ENCODE data around the gene FAM229B.

Gene FAM229B

GRCh38 chr6:112123982-112124381 is 36.6 kb downstream of the FAM229B start:
- H3K4me3 ChIP-seq (ENCODE audit: low read depth, low read length), result no peak overlapping the region
- no peak for DNase-seq (ENCODE audit: low read depth)
- in situ Hi-C loops (cut with HindIII; ENCODE audit: low sequenced_read_pairs), result no loop called here
- no peak for TF ChIP-seq CTCF (IDR thresholded peaks at IDR 0.05; ENCODE audit: low read depth, low read length, missing control alignments)

- DNase-seq (ENCODE audit: low read depth), result no peak
- no peak overlapping the region for H3K4me3 ChIP-seq (ENCODE audit: low read depth, low read length)
- no peak for TF ChIP-seq CTCF (IDR thresholded peaks at IDR 0.05; ENCODE audit: low read depth, low read length, missing control alignments)
- in situ Hi-C loops (cut with HindIII; ENCODE audit: low sequenced_read_pairs), result no loop called here
Observed at GRCh38 chr6:112128208-112128607, 40.8 kb downstream of the FAM229B start.

- in situ Hi-C loops (cut with HindIII; ENCODE audit: low sequenced_read_pairs), result no loop called here
- H3K4me3 ChIP-seq (ENCODE audit: low read depth, low read length), result no peak overlapping the region
- DNase-seq (ENCODE audit: low read depth), result no peak
- no peak for TF ChIP-seq CTCF (IDR thresholded peaks at IDR 0.05; ENCODE audit: low read depth, low read length, missing control alignments)
Observed at GRCh38 chr6:112130878-112131277, 43.5 kb downstream of the FAM229B start.

GRCh38 chr6:112139052-112139451 is 51.7 kb downstream of the FAM229B start:
- TF ChIP-seq CTCF (IDR thresholded peaks at IDR 0.05; ENCODE audit: low read depth, low read length, missing control alignments), result no peak
- H3K4me3 ChIP-seq (ENCODE audit: low read depth, low read length), result no peak overlapping the region
- DNase-seq (ENCODE audit: low read depth), result no peak
- in situ Hi-C loops (cut with HindIII; ENCODE audit: low sequenced_read_pairs), result no loop called here

GRCh38 chr6:112141707-112142106 is 54.3 kb downstream of the FAM229B start:
- H3K4me3 ChIP-seq (ENCODE audit: low read depth, low read length), result no peak overlapping the region
- DNase-seq (ENCODE audit: low read depth), result no peak
- TF ChIP-seq CTCF (IDR thresholded peaks at IDR 0.05; ENCODE audit: low read depth, low read length, missing control alignments), result no peak
- in situ Hi-C loops (cut with HindIII; ENCODE audit: low sequenced_read_pairs), result no loop called here

- in situ Hi-C loops (cut with HindIII; ENCODE audit: low sequenced_read_pairs), result no loop called here
- no peak for DNase-seq (ENCODE audit: low read depth)
- no peak overlapping the region for H3K4me3 ChIP-seq (ENCODE audit: low read depth, low read length)
- TF ChIP-seq CTCF (IDR thresholded peaks at IDR 0.05; ENCODE audit: low read depth, low read length, missing control alignments), result no peak
Observed at GRCh38 chr6:112144145-112144926, 56.9 kb downstream of the FAM229B start.
